VCaP (cell line): ENCODE measurements around the gene SPATA3.

Experiments
- H3K27ac ChIP-seq: fragments of 450-650 bp; 2 replicates; pipeline ENCODE4 v1.5.1; 2017
- TF ChIP-seq, protein P1 (sequence below): fragments of 450-650 bp; conservative IDR thresholded peaks from 2 replicates; pipeline ENCODE4 v1.5.1; 2017; ENCODE audit warnings: mild to moderate bottlenecking, moderate library complexity

Gene SPATA3

DNA sequence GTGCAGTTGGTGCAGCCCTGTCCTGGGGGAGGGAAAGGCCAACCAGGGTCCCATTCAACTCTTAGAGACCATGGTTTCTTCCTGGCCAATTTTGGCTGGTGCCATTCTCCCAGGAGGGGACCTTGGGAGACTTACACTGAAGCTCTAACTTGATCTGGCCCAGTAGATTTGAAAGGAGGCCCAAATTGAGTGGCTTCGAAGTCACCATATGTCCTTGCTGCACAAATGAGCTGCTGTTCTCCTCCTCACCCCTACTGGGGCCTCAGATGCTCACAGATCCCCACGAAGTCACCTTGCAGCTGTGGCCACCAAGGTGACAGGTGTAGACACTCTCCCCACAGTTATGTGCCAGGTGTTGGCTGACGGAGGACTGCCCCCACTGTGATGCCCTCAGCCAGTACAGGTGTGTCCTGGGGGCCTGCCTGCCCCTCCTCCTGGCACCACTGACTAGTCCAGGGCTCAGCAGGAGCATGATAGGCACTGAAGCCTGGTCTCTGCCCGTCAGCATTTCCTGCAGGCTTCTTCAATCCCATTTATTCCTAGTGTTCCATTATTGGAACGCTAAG, 36.7 kb downstream of the SPATA3 start:
- TF ChIP-seq, protein P1, sequence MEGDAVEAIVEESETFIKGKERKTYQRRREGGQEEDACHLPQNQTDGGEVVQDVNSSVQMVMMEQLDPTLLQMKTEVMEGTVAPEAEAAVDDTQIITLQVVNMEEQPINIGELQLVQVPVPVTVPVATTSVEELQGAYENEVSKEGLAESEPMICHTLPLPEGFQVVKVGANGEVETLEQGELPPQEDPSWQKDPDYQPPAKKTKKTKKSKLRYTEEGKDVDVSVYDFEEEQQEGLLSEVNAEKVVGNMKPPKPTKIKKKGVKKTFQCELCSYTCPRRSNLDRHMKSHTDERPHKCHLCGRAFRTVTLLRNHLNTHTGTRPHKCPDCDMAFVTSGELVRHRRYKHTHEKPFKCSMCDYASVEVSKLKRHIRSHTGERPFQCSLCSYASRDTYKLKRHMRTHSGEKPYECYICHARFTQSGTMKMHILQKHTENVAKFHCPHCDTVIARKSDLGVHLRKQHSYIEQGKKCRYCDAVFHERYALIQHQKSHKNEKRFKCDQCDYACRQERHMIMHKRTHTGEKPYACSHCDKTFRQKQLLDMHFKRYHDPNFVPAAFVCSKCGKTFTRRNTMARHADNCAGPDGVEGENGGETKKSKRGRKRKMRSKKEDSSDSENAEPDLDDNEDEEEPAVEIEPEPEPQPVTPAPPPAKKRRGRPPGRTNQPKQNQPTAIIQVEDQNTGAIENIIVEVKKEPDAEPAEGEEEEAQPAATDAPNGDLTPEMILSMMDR, result no peak
- peak overlapping the region; percentile 80; the same call in 1 of the 2 replicates for H3K27ac ChIP-seq

DNA sequence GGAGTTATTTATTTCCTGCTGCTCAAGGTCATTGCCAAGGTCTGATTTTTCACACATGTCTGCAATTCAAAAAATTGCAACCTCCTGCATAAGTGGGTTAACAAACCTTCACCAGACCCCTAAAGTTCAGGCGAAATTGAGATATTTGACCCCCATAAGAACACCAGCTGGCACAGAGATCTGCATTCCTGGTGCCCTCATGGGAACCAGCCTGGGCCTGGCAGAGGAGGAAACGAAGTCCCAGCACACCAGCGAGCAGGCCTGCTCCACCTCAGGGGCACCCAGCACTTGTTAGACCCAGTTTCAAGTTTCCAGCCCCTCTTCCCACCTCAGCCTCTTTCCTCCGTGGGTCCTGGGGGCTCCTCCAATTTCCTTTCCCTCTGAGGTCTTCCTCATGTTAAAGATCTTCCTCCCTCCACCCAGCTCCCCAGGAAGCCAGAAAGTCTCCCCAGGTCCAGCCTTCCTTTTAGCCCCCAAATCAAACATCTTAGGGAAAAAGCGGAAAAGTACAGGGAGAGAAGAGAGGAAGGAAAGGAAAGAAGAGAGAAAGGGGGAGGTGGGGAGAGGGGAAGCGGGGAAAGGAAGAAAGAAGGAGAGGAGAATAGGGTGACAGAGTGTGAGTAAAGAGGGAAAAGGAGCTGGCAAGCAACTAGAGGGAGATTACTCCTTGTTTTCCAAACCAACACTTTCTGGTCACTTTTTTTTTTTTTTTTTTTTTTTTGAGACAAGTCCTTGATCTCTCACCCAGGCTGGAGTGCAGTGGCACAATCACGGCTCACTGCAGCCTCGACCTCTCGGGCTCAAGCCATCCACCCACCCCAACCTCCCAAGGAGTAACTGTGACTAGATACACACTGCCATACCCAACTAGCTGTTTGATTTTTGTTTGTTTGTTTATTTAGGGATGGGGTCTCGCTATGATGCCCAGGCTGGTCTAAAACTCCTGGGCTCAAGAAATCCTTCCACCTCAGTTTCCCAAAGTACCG, 37.5 kb downstream of the SPATA3 start:
- TF ChIP-seq, protein P1, result no peak
- H3K27ac ChIP-seq, result peak overlapping the region; percentile 80

DNA sequence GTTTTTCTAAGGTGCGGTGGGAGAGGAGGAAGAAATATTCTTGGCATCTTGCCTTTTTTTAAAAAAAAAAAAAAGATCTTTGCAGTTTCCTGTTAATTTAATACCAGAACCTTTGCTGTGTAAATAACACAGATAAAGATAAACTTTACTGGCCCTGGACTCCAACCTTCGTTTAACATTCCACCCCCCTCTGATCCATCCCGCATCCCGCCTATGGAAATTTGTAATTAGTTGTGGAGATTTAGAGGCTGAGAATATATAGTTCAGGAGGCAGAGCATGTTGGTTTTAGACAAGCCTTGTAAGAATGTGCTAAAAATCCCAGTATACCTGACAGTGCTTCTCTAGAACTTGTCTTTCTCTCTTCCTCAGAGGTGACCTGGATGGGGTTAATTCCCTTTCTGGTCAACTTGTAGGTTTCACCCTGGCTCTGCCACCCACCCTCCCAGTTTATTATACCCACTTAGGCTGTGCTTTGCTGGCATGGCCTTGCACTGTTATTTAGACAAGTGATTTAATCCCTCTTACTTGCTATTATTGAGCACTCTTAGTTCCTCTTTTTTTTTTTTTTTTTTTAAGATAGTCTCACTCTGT, 38.5 kb downstream of the SPATA3 start:
- H3K27ac ChIP-seq, result peak overlapping the region; percentile 80
- TF ChIP-seq, protein P1, result no peak

DNA sequence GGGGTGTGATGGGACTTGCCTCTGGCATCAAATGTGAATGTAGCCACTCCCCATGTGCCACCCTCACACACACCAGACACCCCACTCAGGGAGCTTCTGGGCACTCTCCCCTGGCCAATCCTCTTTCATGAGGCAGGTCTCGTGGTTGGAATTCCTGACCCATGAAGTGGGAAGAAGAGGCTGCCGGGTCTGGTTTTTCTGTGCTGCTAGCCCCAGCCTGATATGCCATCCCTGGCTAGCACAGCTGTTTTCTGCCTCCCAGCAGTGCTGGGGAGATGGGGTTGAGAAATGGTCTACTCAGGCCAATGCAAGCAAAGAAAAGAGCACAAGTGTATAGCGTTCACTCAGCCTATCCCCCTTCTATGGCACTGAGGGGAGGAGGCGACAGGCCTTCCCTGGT, 40.2 kb downstream of the SPATA3 start:
- TF ChIP-seq, protein P1, result no peak
- H3K27ac ChIP-seq, result no peak overlapping the region; the same call in 1 of the 2 replicates

DNA sequence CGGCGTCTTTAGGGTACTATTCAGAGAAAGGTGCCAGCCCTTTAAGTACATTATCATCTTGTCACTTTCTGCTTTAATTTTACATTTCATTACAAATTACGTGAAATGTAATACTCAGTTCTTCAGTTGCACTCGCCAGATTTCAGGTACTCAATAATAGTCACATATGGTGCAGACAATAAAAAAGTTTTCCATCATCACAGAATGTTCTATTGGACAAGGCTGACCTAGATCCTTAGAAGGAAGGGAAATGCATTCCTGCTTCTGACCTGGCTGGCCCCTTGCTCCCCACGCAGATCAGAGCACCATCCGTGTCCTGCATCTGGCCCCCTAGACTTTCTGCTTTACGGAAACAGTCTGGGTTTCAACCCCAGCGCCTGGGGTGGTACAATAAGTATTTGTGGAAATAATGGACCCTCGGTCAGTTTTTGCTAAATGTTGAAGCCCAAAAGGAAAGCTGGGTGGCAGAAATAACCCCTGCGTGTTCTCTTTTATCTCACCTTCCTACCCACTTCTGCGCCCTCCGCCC, 40.7 kb downstream of the SPATA3 start:
- no peak overlapping the region for H3K27ac ChIP-seq
- TF ChIP-seq, protein P1, result no peak

DNA sequence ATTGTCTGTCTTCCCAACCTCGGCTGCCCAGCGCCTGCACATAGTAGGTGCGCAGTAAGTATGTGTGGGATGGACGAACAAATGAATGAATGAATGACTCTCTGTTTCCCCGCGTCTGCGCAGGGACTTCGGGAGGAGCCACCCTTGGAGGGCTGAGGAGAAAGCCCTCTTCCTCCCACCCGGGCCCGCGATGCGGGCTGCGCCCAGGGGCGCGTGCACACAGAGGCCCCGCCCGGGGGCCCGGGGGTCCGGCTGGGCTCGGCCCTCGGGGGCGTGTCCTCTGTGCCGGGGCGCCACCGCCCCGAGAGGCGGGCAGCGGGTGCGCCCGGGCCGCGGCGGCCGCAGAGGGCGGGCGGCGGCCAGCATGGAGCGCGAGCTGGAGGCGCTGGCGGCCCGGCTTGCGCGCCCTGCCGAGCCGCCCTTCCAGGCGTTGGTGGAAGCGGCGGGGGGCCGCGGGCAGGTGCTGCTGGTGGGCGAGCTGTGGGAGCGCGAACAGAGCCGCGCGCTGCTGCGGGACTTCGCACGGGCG, 41.3 kb downstream of the SPATA3 start, which contains the start of gene C2orf72:
C2orf72 (plus strand) TSS at position 322 of the 529 bp plus-strand sequence; CDS start at position 365, 43 bp downstream.
- TF ChIP-seq, protein P1, result no peak
- peak within 1 kb of the TSS; percentile 54; the same call in 1 of the 2 replicates for H3K27ac ChIP-seq
